Hypothalamus (tissue), 51 donors: ENCODE measurements around the gene C10orf95.
A peak's percentile ranks its signal among the peaks of the same experiment; 100 is the strongest.
"Not testable (repeated sequence)": the region's sequence is repeated elsewhere in the genome, so short reads cannot be mapped to it uniquely, and the experiment has no call there.

Experiments used
- DNase-seq, 51 donors: peaks; one replicate each; lab custom pipeline; 2025; lab: John Stamatoyannopoulos, UW

Gene C10orf95

GRCh38 chr10:102467318-102467717 lies 16.0 kb upstream of the C10orf95 start:
- no peak for DNase-seq

- peak in 1 of 51 donors; percentile 28 for DNase-seq
Observed at GRCh38 chr10:102465466-102465865, 14.1 kb upstream of the C10orf95 start.

- no peak for DNase-seq
Observed at GRCh38 chr10:102463983-102464382, 12.6 kb upstream of the C10orf95 start.

DNA sequence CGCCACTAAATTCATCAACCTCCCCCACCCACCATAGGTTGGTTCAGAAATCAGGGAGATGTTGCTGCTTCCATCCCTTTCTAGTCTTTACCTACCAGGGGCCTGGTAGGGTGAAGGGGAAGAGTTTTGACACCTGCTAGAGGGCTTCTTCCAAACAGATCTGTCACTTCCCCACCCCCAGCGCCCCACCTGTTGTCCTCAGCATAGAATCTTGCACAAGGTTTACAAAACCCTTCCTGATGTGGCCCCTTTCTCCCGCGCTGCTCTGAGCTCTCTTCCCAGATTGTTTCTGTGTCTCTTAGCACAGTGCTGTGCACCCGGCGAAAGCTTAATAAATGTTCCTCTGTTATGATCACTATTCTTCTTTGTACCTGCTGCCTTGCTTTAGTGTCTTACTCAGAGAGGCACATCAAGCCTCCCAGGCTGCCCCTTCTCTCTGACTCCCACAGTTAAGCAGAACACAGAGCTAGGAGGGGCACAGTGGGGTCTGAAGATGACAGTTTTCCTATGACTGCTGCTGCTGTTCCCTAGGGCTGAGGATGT lies 11.2 kb upstream of the C10orf95 start:
- DNase-seq = no peak

DNA sequence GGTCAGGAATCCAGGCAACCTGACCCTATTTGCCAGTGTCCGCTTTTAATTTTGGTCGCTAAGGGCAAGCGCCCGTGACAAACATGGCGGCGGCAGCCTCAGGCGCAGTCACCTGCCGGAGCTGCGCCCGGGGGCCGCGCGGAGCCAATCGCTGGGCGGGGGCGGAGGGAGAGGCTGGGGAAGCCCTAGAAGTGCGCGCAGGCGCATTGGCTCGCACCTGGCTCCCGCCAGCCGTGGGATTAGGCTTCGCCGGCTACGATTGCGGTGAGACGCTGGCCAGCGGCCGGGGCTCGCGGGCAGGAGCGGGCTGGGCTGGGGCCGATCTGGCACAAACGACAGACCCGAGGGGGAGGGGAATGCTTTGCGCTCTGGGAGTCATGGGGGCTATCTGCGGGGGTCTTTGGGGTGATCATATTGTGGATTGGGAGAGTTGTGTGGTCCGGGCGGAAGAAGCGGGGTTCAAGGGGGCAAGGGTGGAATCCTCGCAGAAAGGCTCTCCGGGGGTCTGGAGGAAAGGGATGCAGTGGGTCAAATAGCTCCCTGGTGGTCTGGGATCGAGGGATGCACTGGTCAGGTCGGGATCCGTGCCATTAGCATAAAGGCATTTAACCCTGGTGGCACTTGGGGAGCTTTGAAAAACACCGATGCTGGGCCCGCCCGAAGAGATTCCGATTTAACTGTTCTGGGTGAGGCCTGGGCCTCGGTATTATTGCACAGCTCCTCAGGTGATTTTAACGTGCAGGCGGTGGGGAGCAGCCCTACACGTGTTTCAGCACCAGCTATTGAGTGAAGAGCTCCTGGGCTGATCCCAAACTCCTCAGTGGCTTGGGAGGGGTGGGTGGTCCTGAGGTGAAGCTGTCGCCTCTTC lies 10.1 kb upstream of the C10orf95 start:
- DNase-seq = peak; percentile 25 to 92 (median 79)

GRCh38 chr10:102460836-102461186 lies 9.5 kb upstream of the C10orf95 start:
- peak in 2 of 51 donors; percentile 42 to 43 for DNase-seq

DNA sequence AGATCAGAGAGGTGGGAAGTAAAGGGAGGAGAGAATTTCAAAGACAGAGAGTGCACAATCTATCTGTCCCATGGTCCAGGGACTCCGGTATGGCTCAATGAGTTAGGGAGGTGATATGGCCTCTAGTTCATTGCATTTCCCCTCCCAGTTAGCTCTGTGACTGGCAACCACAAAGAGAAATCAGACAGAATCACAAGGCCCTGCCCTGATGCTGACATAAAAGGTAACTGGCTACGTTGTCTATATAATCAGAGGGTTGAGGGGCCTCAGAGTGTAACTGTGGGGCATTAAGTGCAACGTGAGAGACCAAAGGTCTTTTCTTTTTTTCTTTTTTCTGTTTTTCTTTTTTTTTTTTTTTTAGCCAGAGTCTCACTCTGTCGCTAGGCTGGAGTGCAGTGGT lies 7.3 kb upstream of the C10orf95 start:
- DNase-seq = no peak

GRCh38 chr10:102457591-102458150 lies 6.3 kb upstream of the C10orf95 start:
- no peak for DNase-seq

DNA sequence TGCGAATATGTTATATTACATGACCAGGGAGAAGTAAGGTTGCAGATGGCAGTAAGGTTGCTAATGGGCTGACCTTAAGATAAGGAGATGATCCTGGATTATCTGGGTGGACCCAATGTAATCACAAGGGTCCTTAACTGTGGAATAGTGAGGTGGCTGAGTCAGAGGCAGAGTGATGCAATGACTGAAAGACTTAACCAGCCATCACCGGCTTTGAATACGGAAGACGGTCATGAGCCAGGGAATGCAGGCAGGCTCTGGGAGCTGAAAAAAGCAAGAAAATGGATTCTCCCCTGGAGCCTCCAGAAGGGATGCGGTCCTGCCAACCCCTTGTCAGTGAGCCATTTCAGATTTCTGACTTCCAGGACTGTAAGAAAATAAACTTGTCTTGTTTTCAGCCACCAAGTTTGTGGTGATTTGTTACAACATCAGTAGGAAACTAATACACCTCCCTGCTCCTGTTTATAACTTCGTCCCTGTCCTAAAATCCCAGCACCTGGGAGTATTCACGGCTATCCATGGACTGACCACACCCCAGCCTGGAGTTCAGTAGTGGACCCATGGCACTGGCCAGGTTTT lies 4.6 kb upstream of the C10orf95 start:
- no peak for DNase-seq

GRCh38 chr10:102454662-102455487 lies 3.5 kb upstream of the C10orf95 start:
- DNase-seq = not testable (repeated sequence)

- DNase-seq = no peak
Observed at GRCh38 chr10:102453502-102453901, 2.2 kb upstream of the C10orf95 start.

DNA sequence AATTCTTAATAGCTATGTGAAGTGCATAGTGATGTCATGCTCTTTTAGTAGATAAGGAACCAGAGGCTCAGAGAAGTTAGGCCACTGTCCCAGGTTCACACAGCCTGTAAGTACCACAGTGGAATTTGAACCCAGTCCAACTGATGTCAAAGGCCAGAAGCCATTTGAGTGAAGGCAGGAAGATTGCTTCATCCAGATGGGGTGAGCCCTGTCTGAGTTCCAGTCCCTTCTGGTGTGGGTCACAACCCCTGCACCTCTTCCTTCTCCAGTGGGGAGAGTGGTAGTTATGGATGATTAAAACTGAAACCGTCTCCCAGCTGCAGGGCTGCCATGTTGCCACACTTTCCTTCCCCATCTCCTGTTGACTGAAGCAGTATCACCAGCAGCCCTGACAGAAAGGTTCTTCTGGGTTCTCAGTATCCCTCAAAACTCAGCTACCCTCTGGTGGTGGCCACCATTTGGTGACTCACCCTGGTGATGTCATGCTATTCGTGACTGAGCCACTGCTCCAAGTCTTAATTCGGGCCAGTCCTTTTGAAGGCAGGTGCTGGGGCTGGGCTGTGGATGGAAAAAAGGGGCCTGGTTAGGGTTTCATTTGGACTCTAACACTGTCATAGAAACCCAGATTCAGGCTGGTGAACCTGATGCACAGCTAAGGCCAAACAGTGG lies 1.5 kb upstream of the C10orf95 start:
- peak in 17 of 51 donors; percentile 13 to 58 (median 33) for DNase-seq

GRCh38 chr10:102450374-102451104 lies 804 bp downstream of the C10orf95 start:
- peak in 49 of 51 donors; percentile 18 to 88 (median 64) for DNase-seq

DNA sequence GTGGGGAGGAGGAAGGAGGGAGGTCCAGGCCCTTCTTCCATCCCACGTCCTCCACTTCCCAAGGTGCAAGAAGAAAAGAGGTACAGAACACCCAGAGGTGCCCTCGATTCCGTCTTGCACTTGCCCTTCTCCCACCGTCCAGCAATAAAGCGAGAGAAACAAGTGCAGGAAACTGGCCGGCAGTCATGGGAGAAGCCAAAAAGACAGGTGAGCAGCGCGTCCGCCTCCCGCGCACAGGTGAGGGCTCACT lies 1.3 kb downstream of the C10orf95 start:
- peak in 1 of 51 donors; percentile 54 for DNase-seq

DNA sequence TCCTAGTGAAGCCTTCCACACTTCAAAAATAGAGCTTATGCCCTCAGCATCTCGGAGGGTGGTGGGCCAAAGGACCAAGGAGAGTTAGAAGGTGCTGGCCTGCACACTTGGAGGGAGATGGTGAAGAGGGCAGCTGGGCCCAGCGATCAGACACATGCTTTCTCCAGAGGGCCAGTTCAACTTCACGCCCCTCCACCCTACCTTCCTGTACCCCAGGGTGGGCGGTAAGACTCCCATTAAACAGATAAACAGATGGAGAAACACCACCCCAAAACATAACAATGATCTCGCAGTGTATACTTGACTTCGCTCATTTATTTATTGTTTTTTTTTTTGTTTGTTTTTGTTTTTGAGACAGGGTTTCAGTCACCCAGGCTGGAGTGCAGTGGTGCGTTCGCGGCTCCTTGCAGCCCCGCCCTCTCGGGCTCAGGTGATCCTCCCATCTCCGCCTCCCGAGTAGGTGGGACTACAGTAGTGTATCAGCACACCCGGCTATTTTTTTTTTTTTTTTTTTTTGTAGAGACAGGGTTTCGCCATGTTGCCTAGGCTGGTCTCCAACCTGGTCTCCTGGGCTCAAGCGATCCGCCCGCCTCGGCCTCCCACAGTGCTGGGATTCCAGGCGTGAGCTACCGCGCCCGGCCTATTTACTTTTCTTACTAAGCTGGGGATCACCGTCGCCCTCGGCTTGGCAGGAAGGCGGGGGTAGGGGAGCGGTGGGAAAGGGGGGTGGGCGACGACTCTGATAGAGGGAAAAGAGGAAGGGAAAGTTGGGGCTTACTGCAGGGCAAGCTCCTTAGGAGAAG lies 1.8 kb downstream of the C10orf95 start:
- DNase-seq = peak in 27 of 51 donors; percentile 9 to 57 (median 34)

DNA sequence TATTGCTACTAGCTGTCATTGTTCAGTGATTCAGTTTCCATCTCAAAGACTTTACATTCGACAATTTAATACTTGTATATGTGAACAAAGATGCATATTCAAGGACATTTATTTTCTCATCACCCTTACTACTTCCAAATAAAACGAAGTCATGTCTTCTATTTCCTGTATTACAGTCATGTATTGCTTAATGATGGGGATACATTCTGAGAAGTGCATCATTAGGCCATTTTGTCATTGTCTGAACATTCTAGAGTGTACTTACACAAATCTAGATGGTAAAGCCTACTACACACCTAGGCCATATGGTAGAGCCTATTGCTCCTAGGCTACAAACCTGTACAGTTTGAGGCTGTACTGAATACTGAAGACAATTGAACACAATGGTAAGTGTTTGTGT lies 6.5 kb downstream of the C10orf95 start:
- DNase-seq = no peak

GRCh38 chr10:102438374-102438773 lies 13.0 kb downstream of the C10orf95 start:
- DNase-seq = no peak

DNA sequence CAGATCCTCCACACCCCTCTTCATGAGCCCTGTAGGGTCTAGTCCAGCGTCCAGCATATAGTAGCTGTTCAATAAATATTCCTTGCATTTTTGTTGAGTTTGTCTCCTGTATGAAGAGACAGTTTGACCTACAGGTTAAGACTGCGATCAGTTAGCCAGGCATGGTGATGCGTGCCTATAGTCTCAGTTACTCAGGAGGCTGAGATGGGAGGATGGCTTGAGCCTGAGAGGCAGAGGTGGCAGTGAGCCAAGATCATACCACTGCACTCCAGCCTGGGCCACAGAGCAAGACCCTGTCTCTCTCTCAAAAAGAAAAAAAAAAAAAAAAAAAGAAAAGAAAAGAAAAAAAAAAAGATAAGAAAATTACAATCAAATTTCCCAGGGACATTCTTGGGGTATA lies 13.8 kb downstream of the C10orf95 start:
- DNase-seq = no peak

DNA sequence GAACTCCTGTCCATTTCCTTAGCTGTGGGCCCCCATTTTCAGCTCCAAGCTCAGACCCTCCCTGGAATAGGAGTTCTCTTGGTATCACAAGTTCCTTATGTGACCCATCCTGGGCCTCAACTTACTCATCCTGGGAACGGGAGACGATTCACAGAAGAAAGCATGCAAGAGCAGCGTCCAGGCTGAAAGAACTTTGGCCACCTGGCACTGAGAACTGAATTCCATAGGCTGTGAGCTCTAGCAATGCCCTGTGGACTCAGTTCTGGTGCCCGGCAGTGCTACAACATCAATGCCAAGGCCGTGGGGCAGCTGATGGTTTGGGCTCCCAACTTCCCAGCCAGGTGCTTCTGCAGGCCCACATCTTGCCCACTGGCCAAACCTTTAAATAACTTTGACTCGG lies 15.0 kb downstream of the C10orf95 start:
- DNase-seq = no peak
